ENCODE data around the gene MTERF2. TPM values are rescaled to one million over a fixed set of nuclear protein-coding genes. Genes with fewer than 3 reads are reported as not detected.

The MTERF2 gene
- total and polyA plus RNA-seq, 2 of the 13 experiments (the other 11 are each of a cell fraction or from before 2014, with no cell fraction given), result 8.0 to 11.6 TPM

GRCh38 chr12:106985479-106985878, 1.5 kb downstream of the MTERF2 start (continued):
- TF ChIP-seq, protein P1, sequence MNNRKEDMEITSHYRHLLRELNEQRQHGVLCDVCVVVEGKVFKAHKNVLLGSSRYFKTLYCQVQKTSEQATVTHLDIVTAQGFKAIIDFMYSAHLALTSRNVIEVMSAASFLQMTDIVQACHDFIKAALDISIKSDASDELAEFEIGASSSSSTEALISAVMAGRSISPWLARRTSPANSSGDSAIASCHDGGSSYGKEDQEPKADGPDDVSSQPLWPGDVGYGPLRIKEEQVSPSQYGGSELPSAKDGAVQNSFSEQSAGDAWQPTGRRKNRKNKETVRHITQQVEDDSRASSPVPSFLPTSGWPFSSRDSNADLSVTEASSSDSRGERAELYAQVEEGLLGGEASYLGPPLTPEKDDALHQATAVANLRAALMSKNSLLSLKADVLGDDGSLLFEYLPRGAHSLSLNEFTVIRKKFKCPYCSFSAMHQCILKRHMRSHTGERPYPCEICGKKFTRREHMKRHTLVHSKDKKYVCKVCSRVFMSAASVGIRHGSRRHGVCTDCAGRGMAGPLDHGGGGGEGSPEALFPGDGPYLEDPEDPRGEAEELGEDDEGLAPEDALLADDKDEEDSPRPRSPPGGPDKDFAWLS (CRISPR knock-in tag; IDR thresholded peaks at IDR 0.05; ENCODE audit: borderline replicate concordance), result no peak
- no peak for TF ChIP-seq NR2F6 (IDR thresholded peaks at IDR 0.05)
- no peak for TF ChIP-seq NR2F6 (CRISPR knock-in tag; IDR thresholded peaks at IDR 0.05)
- no peak for TF ChIP-seq GLI4 (CRISPR knock-in tag; IDR thresholded peaks at IDR 0.05; ENCODE audit: borderline replicate concordance)
- TF ChIP-seq ZNF12 (CRISPR knock-in tag; IDR thresholded peaks at IDR 0.05), result no peak
- TF ChIP-seq, protein P2, sequence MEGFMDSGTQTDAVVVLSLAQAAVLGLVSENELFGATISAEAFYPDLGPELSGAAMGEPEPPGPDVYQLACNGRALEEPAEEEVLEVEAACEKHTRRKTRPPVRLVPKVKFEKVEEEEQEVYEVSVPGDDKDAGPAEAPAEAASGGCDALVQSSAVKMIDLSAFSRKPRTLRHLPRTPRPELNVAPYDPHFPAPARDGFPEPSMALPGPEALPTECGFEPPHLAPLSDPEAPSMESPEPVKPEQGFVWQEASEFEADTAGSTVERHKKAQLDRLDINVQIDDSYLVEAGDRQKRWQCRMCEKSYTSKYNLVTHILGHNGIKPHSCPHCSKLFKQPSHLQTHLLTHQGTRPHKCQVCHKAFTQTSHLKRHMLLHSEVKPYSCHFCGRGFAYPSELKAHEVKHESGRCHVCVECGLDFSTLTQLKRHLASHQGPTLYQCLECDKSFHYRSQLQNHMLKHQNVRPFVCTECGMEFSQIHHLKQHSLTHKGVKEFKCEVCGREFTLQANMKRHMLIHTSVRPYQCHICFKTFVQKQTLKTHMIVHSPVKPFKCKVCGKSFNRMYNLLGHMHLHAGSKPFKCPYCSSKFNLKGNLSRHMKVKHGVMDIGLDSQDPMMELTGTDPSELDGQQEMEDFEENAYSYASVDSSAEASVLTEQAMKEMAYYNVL (CRISPR knock-in tag; IDR thresholded peaks at IDR 0.05; ENCODE audit: borderline replicate concordance), result 0 out of 2 replicates have a peak, but pooled peaks have one; percentile 35
- no peak for TF ChIP-seq ZNF354B (CRISPR knock-in tag; IDR thresholded peaks at IDR 0.05)
- no peak for TF ChIP-seq NR3C1 (CRISPR knock-in tag; IDR thresholded peaks at IDR 0.05)
- no peak for TF ChIP-seq ZNF552 (CRISPR knock-in tag; IDR thresholded peaks at IDR 0.05; ENCODE audit: borderline replicate concordance)
- no peak for TF ChIP-seq MED1 (CRISPR knock-in tag; IDR thresholded peaks at IDR 0.05)
- TF ChIP-seq, protein P3, sequence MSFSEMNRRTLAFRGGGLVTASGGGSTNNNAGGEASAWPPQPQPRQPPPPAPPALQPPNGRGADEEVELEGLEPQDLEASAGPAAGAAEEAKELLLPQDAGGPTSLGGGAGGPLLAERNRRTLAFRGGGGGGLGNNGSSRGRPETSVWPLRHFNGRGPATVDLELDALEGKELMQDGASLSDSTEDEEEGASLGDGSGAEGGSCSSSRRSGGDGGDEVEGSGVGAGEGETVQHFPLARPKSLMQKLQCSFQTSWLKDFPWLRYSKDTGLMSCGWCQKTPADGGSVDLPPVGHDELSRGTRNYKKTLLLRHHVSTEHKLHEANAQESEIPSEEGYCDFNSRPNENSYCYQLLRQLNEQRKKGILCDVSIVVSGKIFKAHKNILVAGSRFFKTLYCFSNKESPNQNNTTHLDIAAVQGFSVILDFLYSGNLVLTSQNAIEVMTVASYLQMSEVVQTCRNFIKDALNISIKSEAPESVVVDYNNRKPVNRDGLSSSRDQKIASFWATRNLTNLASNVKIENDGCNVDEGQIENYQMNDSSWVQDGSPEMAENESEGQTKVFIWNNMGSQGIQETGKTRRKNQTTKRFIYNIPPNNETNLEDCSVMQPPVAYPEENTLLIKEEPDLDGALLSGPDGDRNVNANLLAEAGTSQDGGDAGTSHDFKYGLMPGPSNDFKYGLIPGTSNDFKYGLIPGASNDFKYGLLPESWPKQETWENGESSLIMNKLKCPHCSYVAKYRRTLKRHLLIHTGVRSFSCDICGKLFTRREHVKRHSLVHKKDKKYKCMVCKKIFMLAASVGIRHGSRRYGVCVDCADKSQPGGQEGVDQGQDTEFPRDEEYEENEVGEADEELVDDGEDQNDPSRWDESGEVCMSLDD (CRISPR knock-in tag; IDR thresholded peaks at IDR 0.05; ENCODE audit: borderline replicate concordance), result no peak
- no peak for TF ChIP-seq RFX1 (IDR thresholded peaks at IDR 0.05)
- no peak for TF ChIP-seq ZBTB3 (CRISPR knock-in tag; IDR thresholded peaks at IDR 0.05; ENCODE audit: borderline replicate concordance, low read depth)
- TF ChIP-seq ARID2 (CRISPR knock-in tag; IDR thresholded peaks at IDR 0.05; ENCODE audit: borderline replicate concordance), result no peak
- TF ChIP-seq ZNF549 (CRISPR knock-in tag; IDR thresholded peaks at IDR 0.05), result no peak
- TF ChIP-seq ATF5 (CRISPR knock-in tag; IDR thresholded peaks at IDR 0.05; ENCODE audit: low read depth), result no peak
- TF ChIP-seq PREB (CRISPR knock-in tag; IDR thresholded peaks at IDR 0.05), result no peak
